GM18951 (cell line): Measurements from ENCODE around the gene GCNA.
A peak's percentile ranks its signal among the peaks of the same experiment; 100 is the strongest.

Experiments used
- POLR2A ChIP-seq: IDR thresholded peaks from 4 replicates; pipeline ENCODE4 v1.6.1; 2011; ENCODE audit warnings: mild to moderate bottlenecking; ENCODE audit not compliant: insufficient read length, insufficient read depth; ENCODE audit errors: extremely low read depth
- in situ Hi-C: fragments of 300-500 bp; cut with MboI; formaldehyde crosslinking; loops from one replicate; pipeline ENCODE4 v1.12.0; 2022; ENCODE audit warnings: low sequenced_read_pairs, mixed read lengths, inconsistent platforms; ENCODE audit not compliant: unreplicated experiment

GCNA gene

DNA sequence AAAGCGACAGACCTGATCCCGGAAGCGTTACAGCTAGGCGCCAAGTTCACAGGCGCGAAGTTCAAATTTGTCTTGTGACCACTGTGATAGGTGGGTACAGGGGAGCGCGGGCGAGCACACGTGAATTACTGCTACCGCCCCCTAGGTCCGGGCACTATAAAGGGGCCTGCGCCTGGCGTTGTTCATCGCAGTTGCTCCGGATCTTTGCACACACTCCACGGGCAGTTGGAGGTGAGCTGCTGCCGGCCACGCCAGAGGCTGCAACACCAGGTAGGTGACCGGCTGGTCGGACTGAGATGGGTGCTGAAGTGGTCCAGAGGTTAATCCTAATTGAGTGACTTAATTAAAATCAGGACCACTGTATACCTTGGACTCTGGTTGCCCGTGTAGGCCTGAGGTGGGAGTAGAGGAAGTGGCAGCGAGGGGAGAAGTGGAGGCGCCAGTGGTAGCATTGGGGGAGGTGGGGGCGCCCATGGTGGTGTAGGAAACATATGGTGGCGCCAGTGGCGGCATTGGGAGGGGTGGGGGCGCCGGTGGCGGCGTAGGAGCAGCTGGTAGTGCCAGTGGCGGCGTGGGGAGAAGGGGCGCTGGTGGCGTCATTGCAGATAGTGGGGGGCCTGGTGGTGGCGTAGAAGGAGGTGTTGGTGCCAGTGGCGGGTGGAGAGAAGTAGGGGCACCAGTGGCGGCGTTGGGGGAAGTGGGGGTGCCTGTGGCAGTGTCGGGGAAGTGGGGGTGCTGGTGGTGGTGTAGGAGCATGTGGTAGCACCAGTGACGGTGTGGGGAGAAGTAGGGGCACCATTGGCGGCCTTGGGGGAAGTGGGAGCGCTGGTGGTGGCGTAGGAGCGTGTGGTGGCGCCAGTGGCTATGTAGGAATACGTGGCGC is at the start of gene GCNA:
Gene GCNA (plus strand): TSS at position 185 of the 883 bp plus-strand sequence. CDS start 2,385 bp downstream, outside the sequence.
- in situ Hi-C loops: no loop called here
- TF ChIP-seq POLR2A: no peak

GRCh38 chrX:71532078-71532752 is 46.0 kb upstream of the GCNA start:
- in situ Hi-C loops: no loop called here
- TF ChIP-seq POLR2A: no peak

- in situ Hi-C loops: no loop called here
- peak; percentile 85 for TF ChIP-seq POLR2A
These were observed 45.3 kb upstream of the GCNA start, which contains the start of gene OGT for GRCh38 chrX:71532753-71533425. Gene OGT (plus strand): TSS chrX:71533104. CDS start chrX:71533300, 196 bp downstream.

GRCh38 chrX:71533516-71533850 is 44.8 kb upstream of the GCNA start:
- no peak for TF ChIP-seq POLR2A
- in situ Hi-C loops: no loop called here

DNA sequence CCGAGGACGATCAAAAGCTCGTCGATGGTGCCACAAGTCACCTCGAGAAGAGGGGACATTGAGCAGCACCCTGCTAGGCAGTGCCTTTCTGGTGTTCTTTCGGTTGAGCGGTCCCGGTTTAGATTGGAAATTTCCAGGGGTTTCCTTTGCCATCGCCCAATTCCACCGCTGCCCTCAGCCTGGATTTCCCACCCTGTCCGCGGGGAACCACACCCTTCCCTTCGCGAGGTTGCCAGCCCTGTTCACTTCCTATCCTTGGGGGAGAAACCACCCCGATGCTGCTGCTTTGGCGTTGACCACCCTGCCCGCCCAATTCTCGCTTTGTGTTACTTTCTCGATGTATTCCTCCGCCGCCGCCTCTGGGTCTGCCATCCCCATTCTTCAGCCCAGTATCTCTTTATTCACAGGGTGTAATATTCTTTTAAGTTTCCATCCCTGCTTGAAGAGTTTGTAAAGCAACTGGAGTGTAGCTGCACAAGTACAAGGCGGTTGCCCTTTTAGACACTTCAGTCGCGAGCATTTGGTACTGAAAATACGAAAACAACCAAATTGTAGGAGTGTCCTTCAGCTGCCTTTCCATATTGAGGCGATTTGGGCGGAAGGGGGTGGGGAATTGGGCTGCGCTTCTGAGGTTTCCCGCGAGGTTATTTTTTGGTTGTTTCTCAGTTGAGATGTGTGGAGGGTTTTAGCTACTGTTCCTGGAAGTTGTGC is 44.2 kb upstream of the GCNA start:
- TF ChIP-seq POLR2A: peak; percentile 12
- in situ Hi-C loops: no loop called here

DNA sequence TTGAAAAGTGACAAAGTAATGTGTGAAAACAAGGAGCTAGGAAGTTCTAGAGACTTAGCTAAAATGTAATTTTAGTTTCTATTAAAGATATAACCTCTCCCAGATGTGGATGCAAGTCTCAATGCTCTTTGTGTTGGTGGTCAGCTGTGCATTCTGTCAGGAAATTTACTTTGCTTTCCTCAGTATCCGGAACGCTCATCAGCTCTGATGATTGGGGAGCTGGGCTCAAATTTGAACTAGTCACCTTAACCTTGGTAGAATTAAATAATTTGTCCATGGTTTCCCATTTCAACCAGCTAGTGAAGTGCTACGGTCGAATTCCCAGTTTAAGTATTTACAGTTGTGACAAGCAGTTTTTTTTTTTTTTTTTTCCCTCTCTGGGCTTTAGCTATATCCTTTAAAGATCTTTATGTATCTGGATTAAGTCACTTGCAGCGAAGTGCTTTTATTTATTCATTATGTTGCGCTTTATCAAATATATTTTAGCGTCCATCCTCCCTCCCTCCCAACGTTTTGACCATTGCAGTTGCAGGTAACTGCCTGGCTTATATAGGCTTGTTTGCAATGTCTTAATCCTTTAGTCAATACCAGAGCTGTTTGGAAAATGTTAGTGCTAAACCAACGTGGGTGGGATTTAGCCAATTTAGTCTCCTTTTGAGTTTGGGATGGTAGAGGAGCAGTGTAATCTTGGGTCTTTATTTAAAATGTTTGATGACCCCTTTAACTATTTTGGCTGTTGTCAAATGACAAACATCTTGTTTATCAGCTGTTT is 43.3 kb upstream of the GCNA start:
- no peak for TF ChIP-seq POLR2A
- in situ Hi-C loops: no loop called here

- no peak for TF ChIP-seq POLR2A
- in situ Hi-C loops: no loop called here
These were observed 42.0 kb upstream of the GCNA start for GRCh38 chrX:71536285-71536684.

DNA sequence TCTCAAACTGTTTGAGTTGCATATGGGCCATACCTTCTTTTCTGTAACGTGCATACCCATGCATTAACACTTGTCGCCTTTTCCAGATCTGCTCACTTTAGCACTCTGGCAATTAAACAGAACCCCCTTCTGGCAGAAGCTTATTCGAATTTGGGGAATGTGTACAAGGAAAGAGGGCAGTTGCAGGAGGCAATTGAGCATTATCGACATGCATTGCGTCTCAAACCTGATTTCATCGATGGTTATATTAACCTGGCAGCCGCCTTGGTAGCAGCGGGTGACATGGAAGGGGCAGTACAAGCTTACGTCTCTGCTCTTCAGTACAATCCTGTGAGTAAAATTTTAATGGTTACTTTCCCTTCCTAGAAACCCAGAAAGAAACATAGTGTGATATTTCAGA is 40.5 kb upstream of the GCNA start:
- no peak for TF ChIP-seq POLR2A
- in situ Hi-C loops: no loop called here

- no peak for TF ChIP-seq POLR2A
- in situ Hi-C loops: no loop called here
These were observed 37.4 kb upstream of the GCNA start for GRCh38 chrX:71540801-71541200.

- no peak for TF ChIP-seq POLR2A
- in situ Hi-C loops: no loop called here
These were observed 36.8 kb upstream of the GCNA start for GRCh38 chrX:71541210-71542022.

GRCh38 chrX:71542411-71542810 is 35.8 kb upstream of the GCNA start:
- in situ Hi-C loops: no loop called here
- no peak for TF ChIP-seq POLR2A

DNA sequence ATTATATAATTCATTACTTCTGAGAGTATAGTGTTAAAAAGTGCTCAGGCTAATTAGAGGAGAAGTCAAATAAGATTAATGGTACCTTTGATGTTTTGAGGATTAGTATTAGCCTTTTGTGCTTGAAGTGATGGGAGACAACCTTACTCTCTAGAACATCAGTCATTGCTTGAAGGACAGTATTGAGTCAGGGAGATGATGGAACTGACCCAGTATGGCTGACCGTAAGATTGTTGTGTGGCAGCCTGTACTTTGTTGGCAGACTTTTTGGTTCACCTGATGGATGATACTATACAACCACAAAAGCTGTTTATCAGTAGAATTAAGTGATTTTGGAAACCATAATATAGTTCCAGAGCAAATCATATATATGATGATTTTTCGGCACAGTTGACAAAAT is 35.4 kb upstream of the GCNA start:
- in situ Hi-C loops: no loop called here
- TF ChIP-seq POLR2A: no peak

DNA sequence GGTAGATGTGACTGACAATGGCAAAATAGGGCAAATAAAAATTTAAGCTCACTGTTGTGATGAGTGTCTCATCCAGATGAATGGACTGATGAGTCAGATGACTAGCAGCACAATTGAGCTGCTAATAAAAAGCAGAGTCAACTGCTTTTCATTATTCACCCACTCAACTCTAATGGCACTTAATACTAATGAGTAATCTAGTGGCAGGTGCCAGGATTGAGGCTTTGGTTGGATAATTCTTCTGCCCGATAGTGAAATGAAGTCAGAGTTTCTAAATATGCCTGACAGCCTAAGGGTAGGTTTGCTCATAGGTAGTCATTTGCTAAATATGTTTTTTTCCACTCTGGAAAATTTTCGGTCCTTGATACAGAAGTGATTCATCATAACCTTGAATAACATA is 34.9 kb upstream of the GCNA start:
- in situ Hi-C loops: no loop called here
- no peak for TF ChIP-seq POLR2A
